ENCODE data around the gene HHEX. TPM values are rescaled to one million over a fixed set of nuclear protein-coding genes. Genes with fewer than 3 reads are reported as not detected.
"Not testable (repeated sequence)": the region's sequence is repeated elsewhere in the genome, so short reads cannot be mapped to it uniquely, and the experiment has no call there.

The HHEX gene
- total RNA-seq, 4 donors from 2014 or later = 6.1 to 33.2 (median 12.4) TPM

- Histone ChIP-seq H3K4me3 (no peak overlapping the region), H3K9me3 (no peaks in the 10 kb centered on the region), H3K27ac (no peak overlapping the region), H3K27me3 (no peaks in the 10 kb centered on the region), H3K36me3 (no peaks in the 10 kb centered on the region), H3K4me1 (no peaks in the 10 kb centered on the region)
- no peak for TF ChIP-seq CTCF (IDR thresholded peaks at IDR 0.05)
- TF ChIP-seq POLR2A (IDR thresholded peaks at IDR 0.05) = no peak
- intact Hi-C loops (cut with DNase I; ENCODE audit: low total_unique reads) = no loop called here
- no peak for DNase-seq
Observed at GRCh38 chr10:92732958-92733357, 43.2 kb downstream of the HHEX start.

GRCh38 chr10:92734301-92734700 is 44.5 kb downstream of the HHEX start:
- Histone ChIP-seq H3K4me3 (no peak overlapping the region), H3K4me1 (no peaks in the 10 kb centered on the region), H3K27ac (no peak overlapping the region), H3K9me3 (no peaks in the 10 kb centered on the region), H3K27me3 (no peaks in the 10 kb centered on the region), H3K36me3 (no peaks in the 10 kb centered on the region)
- intact Hi-C loops (cut with DNase I; ENCODE audit: low total_unique reads) = no loop called here
- DNase-seq = no peak
- TF ChIP-seq POLR2A (IDR thresholded peaks at IDR 0.05) (no peak), CTCF (IDR thresholded peaks at IDR 0.05) (no peak)

DNA sequence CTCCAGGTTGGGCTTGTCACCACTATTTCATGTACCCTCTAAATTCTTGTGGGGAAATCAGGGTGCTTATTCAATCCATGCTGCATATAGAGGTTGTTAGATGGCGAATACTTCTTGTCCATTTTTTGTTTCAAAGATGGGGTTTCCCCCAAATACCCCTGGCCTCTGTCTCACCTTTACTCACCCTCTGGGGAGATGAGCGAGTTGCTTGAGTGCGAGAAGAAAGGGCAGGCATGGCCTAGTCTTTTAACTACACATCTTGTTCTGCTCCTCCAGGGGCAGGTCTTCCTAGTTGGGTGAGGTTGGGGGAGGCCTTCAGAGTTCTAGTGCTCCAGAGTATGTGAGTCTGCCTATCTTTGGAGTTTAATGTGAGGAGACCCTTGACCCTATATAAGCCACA is 46.2 kb downstream of the HHEX start:
- no peaks in the 10 kb centered on the region for H3K4me1 ChIP-seq
- H3K36me3 ChIP-seq = no peaks in the 10 kb centered on the region
- no peak for TF ChIP-seq CTCF (IDR thresholded peaks at IDR 0.05)
- TF ChIP-seq POLR2A (IDR thresholded peaks at IDR 0.05) = no peak
- H3K9me3 ChIP-seq = no peaks in the 10 kb centered on the region
- H3K27ac ChIP-seq = no peak overlapping the region
- no peaks in the 10 kb centered on the region for H3K27me3 ChIP-seq
- intact Hi-C loops (cut with DNase I; ENCODE audit: low total_unique reads) = no loop called here
- no peak overlapping the region for H3K4me3 ChIP-seq
- DNase-seq = no peak

DNA sequence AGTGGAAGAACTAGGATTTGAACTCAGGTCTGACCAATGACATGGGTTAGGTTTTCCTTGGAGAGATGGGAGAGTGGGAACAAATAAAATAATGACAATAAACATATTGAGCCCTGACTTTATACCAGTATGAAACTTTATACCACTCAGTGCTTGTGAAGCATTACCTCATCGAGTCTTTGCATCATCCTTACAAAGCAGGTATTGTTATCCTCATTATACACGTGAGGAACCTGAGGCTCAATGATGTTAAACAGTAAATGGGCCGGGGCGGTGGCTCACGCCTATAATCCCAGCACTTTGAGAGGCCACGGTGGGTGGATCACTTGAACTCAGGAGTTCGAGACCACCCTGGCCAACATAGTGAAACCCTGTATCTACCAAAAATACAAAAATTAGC is 47.7 kb downstream of the HHEX start:
- TF ChIP-seq POLR2A (IDR thresholded peaks at IDR 0.05) (no peak), CTCF (IDR thresholded peaks at IDR 0.05) (no peak)
- no peak overlapping the region for H3K27ac ChIP-seq
- H3K4me3 ChIP-seq = no peak overlapping the region
- no peak for DNase-seq
- H3K36me3 ChIP-seq = no peaks in the 10 kb centered on the region
- H3K9me3 ChIP-seq = no peaks in the 10 kb centered on the region
- no peaks in the 10 kb centered on the region for H3K4me1 ChIP-seq
- intact Hi-C loops (cut with DNase I; ENCODE audit: low total_unique reads) = no loop called here
- H3K27me3 ChIP-seq = no peaks in the 10 kb centered on the region

- Histone ChIP-seq H3K27me3 (no peaks in the 10 kb centered on the region), H3K9me3 (no peaks in the 10 kb centered on the region), H3K4me3 (no peak overlapping the region), H3K36me3 (no peaks in the 10 kb centered on the region), H3K4me1 (no peaks in the 10 kb centered on the region), H3K27ac (no peak overlapping the region)
- intact Hi-C loops (cut with DNase I; ENCODE audit: low total_unique reads) = no loop called here
- no peak for DNase-seq
- TF ChIP-seq CTCF (IDR thresholded peaks at IDR 0.05) = no peak
- TF ChIP-seq POLR2A (IDR thresholded peaks at IDR 0.05) = no peak
Observed at GRCh38 chr10:92740762-92741161, 51.0 kb downstream of the HHEX start.

GRCh38 chr10:92741741-92742140 is 52.0 kb downstream of the HHEX start:
- H3K36me3 ChIP-seq; H3K4me1 ChIP-seq; DNase-seq; H3K4me3 ChIP-seq; H3K27ac ChIP-seq; intact Hi-C loops (cut with DNase I; ENCODE audit: low total_unique reads); H3K27me3 ChIP-seq; H3K9me3 ChIP-seq: not testable (repeated sequence)
